WTC11 (cell line): ENCODE results near the gene COL4A6. TPM values are rescaled to one million over a fixed set of nuclear protein-coding genes. Genes with fewer than 3 reads are reported as not detected.

Experiments
- ATAC-seq: fragments of 200-7000 bp; cut with Tn5 transposase; 2 replicates; pipeline ENCODE4 v1.10.0; 2021; ENCODE audit warnings: mild to moderate bottlenecking, moderate library complexity
- CTCF ChIA-PET: fragments of 300-600 bp; sonication (Branson Sonifier 250); formaldehyde crosslinking; loops from one replicate; lab custom pipeline; 2021; ENCODE audit warnings: antibody characterized with exemption; lab: Charles Lee
- POLR2A ChIA-PET: fragments of 350-600 bp; sonication (Branson Sonifier 250); formaldehyde crosslinking; loops from one replicate; lab custom pipeline; 2021; ENCODE audit warnings: antibody characterized with exemption; lab: Charles Lee
- DNase-seq: peaks from one replicate; pipeline ENCODE4 v3.0.0; 2021; ENCODE audit warnings: low spot score
- H3K27ac Mint-ChIP-seq: 2 replicates; pipeline ENCODE4 v1.8.0; 2021; ENCODE audit warnings: mixed read lengths
- H3K27me3 Mint-ChIP-seq: 2 replicates; pipeline ENCODE4 v1.8.0; 2021; ENCODE audit warnings: low read depth, mild to moderate bottlenecking, moderate library complexity, mixed read lengths
- H3K36me3 Mint-ChIP-seq: 2 replicates; pipeline ENCODE4 v1.8.0; 2021; ENCODE audit warnings: mixed read lengths
- H3K4me1 Mint-ChIP-seq: 2 replicates; pipeline ENCODE4 v1.8.0; 2022; ENCODE audit warnings: mixed read lengths
- H3K4me3 Mint-ChIP-seq: 2 replicates; pipeline ENCODE4 v1.8.0; 2021; ENCODE audit warnings: mild to moderate bottlenecking, moderate library complexity, mixed read lengths
- H3K9me3 Mint-ChIP-seq: 2 replicates; pipeline ENCODE4 v1.8.0; 2021; ENCODE audit warnings: mixed read lengths
- AFF4 ChIP-seq: sonication (generic); formaldehyde crosslinking; IDR thresholded peaks from 2 replicates; pipeline ENCODE4 v1.8.1; 2023; ENCODE audit warnings: mild to moderate bottlenecking, missing genetic modification reagents, borderline replicate concordance
- ARID4B ChIP-seq: sonication (generic); formaldehyde crosslinking; IDR thresholded peaks from 2 replicates; pipeline ENCODE4 v1.8.0; 2023; ENCODE audit warnings: missing genetic modification reagents, mild to moderate bottlenecking, borderline replicate concordance
- CREM ChIP-seq: sonication (generic); formaldehyde crosslinking; IDR thresholded peaks from 2 replicates; pipeline ENCODE4 v1.8.1; 2022; ENCODE audit warnings: mild to moderate bottlenecking, missing genetic modification reagents, moderate library complexity
- ELF4 ChIP-seq: sonication (generic); formaldehyde crosslinking; IDR thresholded peaks from 2 replicates; pipeline ENCODE4 v1.8.1; 2022; ENCODE audit warnings: low read depth, mild to moderate bottlenecking, moderate library complexity, missing genetic modification reagents
- ERG ChIP-seq: fragments of 250-450 bp; sonication (Bioruptor Pico); IDR thresholded peaks from 2 replicates; pipeline ENCODE4 v1.8.0; 2021; ENCODE audit warnings: mild to moderate bottlenecking
- ESRRA ChIP-seq: sonication (generic); formaldehyde crosslinking; IDR thresholded peaks from 2 replicates; pipeline ENCODE4 v1.8.1; 2022; ENCODE audit warnings: mild to moderate bottlenecking, missing genetic modification reagents, borderline replicate concordance
- ETV6 ChIP-seq: sonication (generic); formaldehyde crosslinking; IDR thresholded peaks from 2 replicates; pipeline ENCODE4 v1.8.1; 2022; ENCODE audit warnings: mild to moderate bottlenecking, missing genetic modification reagents
- GTF2I ChIP-seq: fragments of 250-450 bp; sonication (Bioruptor Pico); conservative IDR thresholded peaks from 2 replicates; pipeline ENCODE4 v1.4.0; 2021; ENCODE audit warnings: mild to moderate bottlenecking
- JUN ChIP-seq: sonication (generic); formaldehyde crosslinking; IDR thresholded peaks from 2 replicates; pipeline ENCODE4 v1.8.0; 2023; ENCODE audit warnings: mild to moderate bottlenecking, missing genetic modification reagents
- KAT7 ChIP-seq: sonication (generic); formaldehyde crosslinking; IDR thresholded peaks from 2 replicates; pipeline ENCODE4 v1.8.1; 2023; ENCODE audit warnings: missing genetic modification reagents, mild to moderate bottlenecking, borderline replicate concordance
- RORB ChIP-seq: fragments of 250-450 bp; sonication (Bioruptor Pico); IDR thresholded peaks from 2 replicates; pipeline ENCODE4 v1.9.0; 2021; ENCODE audit warnings: mild to moderate bottlenecking
- STAT6 ChIP-seq: sonication (generic); formaldehyde crosslinking; conservative IDR thresholded peaks from 2 replicates; pipeline ENCODE4 v1.8.1; 2023; ENCODE audit warnings: mild to moderate bottlenecking, low read depth, missing genetic modification reagents, moderate library complexity
- ZNF121 ChIP-seq: sonication (generic); formaldehyde crosslinking; IDR thresholded peaks from 2 replicates; pipeline ENCODE4 v1.8.0; 2023; ENCODE audit warnings: missing genetic modification reagents
- ZNF512 ChIP-seq: sonication (generic); formaldehyde crosslinking; IDR thresholded peaks from 2 replicates; pipeline ENCODE4 v1.8.1; 2022; ENCODE audit warnings: missing genetic modification reagents, borderline replicate concordance
- ZNF671 ChIP-seq: fragments of 250-450 bp; sonication (Bioruptor Pico); IDR thresholded peaks from 2 replicates; pipeline ENCODE4 v1.8.0; 2021; ENCODE audit warnings: mild to moderate bottlenecking
- ZSCAN18 ChIP-seq: fragments of 250-450 bp; sonication (Bioruptor Pico); IDR thresholded peaks from 2 replicates; pipeline ENCODE4 v2.1.2; 2022; ENCODE audit warnings: mild to moderate bottlenecking, moderate library complexity
- total RNA-seq: library from RNA; stranded (reverse); gene quantifications from 3 replicates; pipeline ENCODE4 v1.2.3, GENCODE V29; 2021

Gene COL4A6
- total RNA-seq, 1 experiment from 2014 or later, result 15.2 TPM

GRCh38 chrX:108132876-108133275 is 305.3 kb downstream of the COL4A6 start:
- H3K4me1 Mint-ChIP-seq, result peaks cover 4% of the 10 kb centered on the region; the same call in 1 of the 2 replicates
- H3K4me3 Mint-ChIP-seq, result no peak overlapping the region
- DNase-seq (no peak), ATAC-seq (no peak)
- TF ChIP-seq CREM (CRISPR knock-in tag) (no peak), JUN (CRISPR knock-in tag) (no peak), ZNF121 (CRISPR knock-in tag) (no peak), ETV6 (no peak), ELF4 (CRISPR knock-in tag) (no peak), STAT6 (CRISPR knock-in tag) (no peak), ESRRA (CRISPR knock-in tag) (no peak), ERG (CRISPR knock-in tag) (no peak), ZNF512 (CRISPR knock-in tag) (no peak), AFF4 (CRISPR knock-in tag) (no peak), ZSCAN18 (CRISPR knock-in tag) (no peak), KAT7 (no peak), ZNF671 (CRISPR knock-in tag) (no peak)
- ChIA-PET CTCF (interaction anchor here (0.7 kb wide), 1 partner anchor 33 kb away, joined by 3 read pairs; no protein-coding TSS in a partner anchor), POLR2A (interaction anchor here (0.7 kb wide), 3 partner anchors 12 to 45 kb away, joined by 3 to 6 read pairs (median 4); no protein-coding TSS in a partner anchor)
- no peak overlapping the region for H3K27ac Mint-ChIP-seq
- no peaks in the 10 kb centered on the region for H3K9me3 Mint-ChIP-seq
- no peaks in the 10 kb centered on the region for H3K27me3 Mint-ChIP-seq
- H3K36me3 Mint-ChIP-seq, result no peaks in the 10 kb centered on the region

GRCh38 chrX:108132034-108132433 is 306.2 kb downstream of the COL4A6 start:
- H3K27ac Mint-ChIP-seq, result no peak overlapping the region
- no peaks in the 10 kb centered on the region for H3K36me3 Mint-ChIP-seq
- no peaks in the 10 kb centered on the region for H3K9me3 Mint-ChIP-seq
- POLR2A ChIA-PET, result no interaction called here
- H3K27me3 Mint-ChIP-seq, result no peaks in the 10 kb centered on the region
- no peak for DNase-seq
- no peak overlapping the region for H3K4me3 Mint-ChIP-seq
- no peak for ATAC-seq
- peaks cover 10% of the 10 kb centered on the region for H3K4me1 Mint-ChIP-seq
- CTCF ChIA-PET, result interaction anchor here (0.5 kb wide), 1 partner anchor 1297 kb away, joined by 3 read pairs; no protein-coding TSS in a partner anchor
- TF ChIP-seq RORB (CRISPR knock-in tag) (no peak), GTF2I (no peak), ARID4B (CRISPR knock-in tag) (no peak)
